Cortex of kidney (tissue), 1 donor: ENCODE measurements around the gene CLEC10A.
"Not testable (repeated sequence)": the region's sequence is repeated elsewhere in the genome, so short reads cannot be mapped to it uniquely, and the experiment has no call there.

ENCODE experiments used
- DNase-seq: peaks from one replicate; lab custom pipeline; 2025; lab: John Stamatoyannopoulos, UW

The CLEC10A gene

DNA sequence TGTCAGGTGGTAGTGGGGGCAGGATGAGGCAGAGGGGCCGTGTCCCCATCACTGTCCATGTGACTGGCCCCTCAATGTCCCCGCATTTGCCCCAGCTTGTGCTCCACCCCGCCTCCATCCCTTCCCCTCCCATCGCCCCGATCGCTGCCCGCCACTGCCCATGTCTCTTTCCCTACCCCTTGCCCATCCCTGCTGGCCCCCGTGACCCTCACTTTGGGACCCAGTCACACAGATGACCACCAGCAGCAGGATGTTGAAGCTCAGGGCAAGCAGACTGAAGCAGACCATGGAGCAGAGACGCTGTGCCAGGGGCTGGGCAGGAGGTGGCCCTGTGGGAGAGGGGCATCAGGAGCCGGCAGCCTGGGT is 28.5 kb upstream of the CLEC10A start:
- DNase-seq, result no peak

DNA sequence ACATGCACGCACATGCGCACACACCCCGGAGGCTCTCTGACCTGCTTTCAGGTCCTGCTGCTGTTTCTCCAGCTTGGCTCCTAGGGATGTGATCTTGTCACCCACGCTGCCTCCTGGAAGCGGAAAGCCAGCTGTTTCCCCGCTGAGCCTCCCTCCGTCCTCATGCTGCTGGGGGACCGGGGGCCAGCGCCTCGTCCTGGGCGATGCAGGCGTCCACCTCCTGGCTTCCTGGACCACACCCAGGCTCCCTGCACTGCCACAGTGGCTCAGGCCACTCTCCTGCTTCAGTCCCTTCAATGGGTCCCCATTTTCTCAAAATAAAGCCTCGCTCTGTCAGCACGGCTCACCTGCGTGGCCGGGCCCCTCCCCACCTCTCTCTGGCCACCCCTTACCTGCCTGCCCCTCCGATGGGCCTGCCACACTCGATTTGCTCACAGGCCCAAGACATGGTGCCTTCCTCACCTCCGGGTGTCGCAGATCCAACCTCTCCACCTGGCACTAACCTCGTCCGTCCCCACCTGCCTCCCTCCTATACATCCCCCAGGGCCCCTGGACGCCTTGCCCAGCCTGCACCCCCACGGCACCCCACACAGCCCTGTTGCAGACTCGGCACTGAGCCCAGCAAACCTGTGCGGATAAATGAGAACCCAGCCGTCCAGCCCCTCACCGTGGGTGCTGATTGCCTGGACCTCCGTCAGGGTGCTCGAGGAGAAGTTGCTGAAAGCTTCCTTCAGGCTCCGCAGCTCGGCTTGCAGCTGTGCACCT is 27.9 kb upstream of the CLEC10A start:
- no peak for DNase-seq

DNA sequence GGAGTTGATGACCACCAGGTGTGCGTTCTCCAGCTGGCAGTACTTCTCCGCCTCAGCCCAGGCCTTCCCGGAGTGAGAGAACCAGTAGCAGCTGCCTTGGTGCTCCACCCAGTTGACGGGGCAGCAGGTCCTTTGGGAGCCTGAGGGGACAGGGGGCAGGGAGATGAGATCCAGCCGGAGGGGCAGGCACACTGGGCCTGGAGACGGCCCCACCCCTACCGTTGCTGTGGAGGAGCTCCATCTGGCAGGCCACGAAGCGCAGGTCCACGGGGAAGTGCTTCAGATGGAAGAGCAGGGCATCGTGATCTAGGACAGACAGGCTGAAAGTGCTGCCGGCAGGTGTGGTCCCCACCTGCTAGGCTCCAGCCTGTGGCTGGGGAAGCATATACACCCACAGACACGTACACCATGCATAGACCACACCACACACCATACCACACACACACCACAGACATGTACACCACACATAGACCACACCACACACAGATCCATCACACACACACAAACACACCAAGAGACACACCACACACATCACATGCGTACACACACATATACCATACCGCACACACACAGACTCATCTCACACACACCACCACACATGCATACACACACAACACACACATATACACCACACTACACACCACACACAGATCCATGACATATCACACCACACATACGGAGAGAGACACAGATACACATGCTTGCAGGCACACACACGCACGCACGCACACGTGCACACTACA is 27.1 kb upstream of the CLEC10A start:
- no peak for DNase-seq

DNA sequence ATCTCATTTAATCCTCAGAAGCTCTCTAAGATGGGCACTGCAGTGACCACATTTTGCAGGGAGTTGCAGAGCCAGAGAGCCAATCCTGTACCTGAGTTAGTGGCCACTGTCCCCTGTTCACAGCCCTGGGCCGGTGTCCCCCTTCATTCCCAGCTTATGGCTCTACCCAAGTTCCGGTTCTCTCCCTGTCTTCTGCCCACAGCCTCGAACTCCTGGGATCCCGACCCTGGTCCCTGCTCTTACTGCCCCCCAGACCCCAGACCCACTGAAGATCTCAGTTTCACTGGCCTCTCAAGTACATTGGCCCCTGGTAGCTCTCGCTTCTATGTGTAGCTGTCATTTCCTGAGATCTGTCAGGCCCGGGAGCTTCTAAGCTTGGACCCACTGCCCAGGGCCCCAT is 22.4 kb upstream of the CLEC10A start:
- no peak for DNase-seq

DNA sequence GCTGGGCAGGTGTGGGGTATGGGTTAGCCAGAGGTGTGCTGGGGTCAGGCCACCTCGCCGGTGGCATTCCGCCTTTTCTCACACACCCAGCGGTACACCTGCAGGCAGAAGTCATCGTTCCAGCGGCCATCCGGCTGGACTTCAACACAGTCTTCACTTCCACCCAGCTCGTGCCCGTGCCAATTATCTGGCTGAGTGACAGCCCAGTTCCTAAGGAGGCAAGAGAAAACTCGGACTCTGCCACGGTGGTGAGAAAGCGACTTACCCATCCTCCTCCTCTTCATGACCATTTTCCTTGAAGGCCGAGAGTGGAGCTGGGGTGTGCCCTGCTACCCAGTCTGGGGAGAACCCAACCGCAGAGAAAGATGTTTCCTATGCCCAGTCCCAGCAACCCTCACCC is 21.5 kb upstream of the CLEC10A start:
- DNase-seq, result no peak

DNA sequence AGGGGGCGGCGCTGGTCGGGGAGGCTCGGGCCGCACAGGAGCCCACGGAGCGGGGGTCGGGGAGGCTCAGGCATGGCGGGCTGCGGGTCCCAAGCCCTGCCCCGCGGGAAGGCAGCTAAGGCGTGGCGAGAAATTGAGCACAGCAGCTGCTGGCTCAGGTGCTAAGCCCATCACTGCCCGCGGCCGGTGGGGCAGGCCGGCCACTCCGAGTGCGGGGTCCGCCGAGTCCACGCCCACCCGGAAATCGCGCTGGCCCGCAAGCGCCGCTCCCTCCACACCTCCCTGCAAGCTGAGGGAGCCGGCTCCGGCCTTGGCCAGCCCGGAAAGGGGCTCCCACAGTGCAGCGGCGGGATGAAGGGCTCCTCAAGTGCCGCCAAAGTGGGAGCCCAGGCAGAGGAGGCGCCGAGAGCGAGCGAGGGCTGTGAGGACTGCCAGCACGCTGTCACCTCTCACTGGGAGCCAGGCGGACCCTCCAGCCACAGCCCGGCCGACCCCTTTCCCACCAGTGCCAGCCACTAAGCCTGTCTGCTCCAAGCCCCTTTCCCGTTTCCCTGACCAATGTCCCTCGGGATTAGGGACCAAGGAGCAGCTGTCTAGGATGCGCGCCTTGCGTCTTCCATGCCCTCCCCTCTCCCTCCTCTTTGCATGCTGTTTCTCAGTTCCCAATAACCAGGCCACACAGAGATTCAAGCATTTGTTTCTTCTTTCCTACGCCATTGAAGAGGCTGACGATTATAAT is 20.8 kb upstream of the CLEC10A start:
- DNase-seq, result not testable (repeated sequence)

DNA sequence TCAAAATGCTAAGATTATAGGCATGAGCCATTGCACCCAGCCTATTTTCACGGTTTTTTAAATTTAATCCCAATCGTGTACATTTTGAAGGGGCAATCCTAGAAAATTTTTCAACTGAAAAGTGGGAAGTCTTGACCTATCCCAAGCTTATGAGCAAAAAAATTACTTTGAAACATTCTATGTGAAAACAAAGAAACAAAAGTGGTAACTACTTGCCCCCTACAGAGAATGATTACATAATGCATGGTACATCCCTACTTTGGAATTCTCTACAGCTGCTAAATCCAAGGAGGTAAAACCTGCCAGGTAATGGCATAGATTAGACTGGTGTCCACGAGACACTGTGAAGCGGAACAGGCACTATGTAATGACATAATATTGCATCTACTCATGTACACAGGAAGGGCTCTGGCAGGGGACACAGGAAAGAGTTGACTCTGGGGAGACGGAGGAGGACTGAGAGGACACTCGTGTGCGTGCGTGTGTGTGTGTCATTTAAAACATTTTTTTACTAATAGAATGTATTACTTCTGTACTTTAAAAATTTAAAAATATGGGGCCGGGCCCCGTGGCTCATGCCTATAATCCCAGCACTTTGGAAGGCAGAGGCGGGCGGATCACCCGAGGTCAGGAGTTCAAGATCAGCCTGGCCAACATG is 18.9 kb upstream of the CLEC10A start:
- no peak for DNase-seq

DNA sequence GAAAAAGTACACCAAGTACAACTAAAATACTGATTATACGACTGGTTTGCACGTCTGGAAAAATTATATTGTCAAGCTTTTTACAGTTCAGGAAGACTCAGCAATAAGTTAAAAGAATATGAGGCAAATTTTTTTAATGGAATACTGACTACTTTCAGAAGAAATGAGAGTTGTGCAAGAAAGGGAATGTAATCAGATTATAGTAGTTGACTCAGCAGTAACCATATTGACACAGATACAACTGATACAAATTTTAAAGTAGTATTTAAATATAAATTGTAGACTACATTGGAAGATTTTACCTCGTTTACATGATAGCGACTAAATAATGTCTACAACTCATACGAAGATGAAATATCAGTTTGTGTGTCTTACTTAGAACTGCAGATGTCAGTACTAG is 17.9 kb upstream of the CLEC10A start:
- DNase-seq, result no peak

DNA sequence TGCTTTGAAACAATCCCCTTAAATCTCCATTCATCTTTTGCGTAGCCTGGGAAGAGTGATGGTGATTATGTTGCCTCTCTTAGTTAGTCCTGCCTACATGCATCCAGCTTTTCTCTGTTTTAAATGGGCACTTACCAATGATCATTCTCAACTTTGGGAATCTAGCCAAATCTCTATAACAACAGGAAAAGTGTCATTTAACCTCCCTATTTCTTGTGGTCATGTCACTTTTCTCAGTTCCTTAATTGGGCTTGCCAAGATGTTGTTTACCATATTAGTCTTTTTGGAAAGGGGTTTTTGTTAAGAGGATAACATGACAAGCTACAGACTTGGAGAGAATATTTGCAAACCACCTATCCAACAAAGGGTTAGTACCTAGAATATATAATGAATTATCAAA is 15.6 kb upstream of the CLEC10A start:
- no peak for DNase-seq

DNA sequence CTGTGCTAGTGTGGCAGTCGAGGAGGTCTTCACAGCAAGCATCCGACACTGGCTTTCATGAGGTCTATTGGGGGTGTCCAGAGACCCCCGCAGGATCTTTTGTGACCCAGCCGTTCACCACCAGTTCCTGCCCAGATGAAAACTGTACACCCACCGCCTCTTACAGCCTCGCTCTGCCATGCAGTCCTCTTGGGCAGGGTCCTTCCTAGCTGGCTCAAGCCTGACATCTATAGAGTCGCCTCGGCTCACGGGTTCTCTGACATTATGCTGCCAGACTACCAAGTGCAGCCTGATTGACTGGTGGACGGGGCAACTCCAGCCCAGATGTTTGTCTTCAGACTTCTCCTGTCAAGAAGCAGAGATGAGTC is 14.6 kb upstream of the CLEC10A start:
- no peak for DNase-seq

DNA sequence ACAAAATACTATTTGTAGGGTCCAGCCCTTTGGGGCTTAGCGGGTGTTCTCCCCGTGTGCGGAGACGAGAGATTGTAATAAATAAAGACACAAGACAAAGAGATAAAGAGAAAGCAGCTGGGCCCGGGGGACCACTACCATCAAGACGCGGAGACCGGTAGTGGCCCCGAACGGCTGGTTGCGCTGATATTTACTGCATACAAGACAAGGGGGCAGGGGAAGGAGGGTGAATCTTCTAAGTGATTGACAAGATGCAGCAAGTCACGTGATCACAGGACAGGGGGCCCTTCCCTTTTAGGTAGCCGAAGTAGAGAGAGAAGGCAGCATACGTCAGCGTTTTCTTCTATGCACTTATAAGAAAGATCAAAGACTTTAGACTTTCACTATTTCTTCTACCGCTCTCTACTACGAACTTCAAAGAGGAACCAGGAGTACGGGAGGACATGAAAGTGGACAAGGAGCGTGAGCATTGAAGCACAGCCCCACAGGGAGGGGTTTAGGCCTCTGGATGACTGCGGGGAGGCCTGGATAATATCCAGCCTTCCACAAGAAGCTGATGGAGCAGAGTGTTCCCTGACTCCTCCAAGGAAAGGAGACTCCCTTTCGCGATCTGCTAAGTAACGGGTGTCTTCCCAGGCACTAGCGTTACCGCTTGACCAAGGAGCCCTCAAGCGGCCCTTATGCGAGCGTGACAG is 11.4 kb upstream of the CLEC10A start:
- DNase-seq, result not testable (repeated sequence)

DNA sequence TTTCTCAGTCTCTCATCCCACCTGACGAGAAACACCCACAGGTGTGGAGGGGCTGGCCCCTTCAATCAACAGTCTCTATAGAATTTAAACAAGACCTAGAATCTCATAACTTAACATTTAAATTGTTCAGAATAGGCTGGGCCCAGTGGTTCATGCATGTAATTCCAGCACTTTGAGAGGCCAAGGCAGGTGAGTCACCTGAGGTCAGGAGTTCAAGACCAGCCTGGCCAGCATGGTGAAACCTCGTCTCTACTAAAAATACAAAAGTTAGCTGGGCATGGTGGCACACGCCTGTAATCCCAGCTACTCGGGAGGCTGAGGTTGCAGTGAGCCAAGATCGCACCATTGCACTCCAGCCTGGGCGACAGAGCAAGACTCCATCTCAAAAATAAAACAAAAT is 9.5 kb upstream of the CLEC10A start:
- DNase-seq, result not testable (repeated sequence)

DNA sequence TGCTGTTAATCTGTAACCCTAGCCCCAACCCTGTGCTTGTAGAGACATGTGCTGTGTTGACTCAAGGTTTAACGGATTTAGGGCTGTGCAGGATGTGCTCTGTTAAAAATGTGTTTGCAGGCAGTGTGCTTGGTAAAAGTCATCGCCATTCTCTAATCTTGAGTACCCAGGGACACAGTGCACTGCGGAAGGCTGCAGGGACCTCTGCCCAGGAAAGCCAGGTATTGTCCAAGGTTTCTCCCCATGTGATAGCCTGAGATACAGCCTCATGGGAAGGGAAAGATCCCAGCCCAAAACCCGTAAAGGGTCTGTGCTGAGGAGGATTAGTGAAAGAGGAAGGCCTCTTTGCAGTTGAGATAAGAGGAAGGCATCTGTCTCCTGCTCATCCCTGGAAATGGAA is 8.4 kb upstream of the CLEC10A start:
- not testable (repeated sequence) for DNase-seq

DNA sequence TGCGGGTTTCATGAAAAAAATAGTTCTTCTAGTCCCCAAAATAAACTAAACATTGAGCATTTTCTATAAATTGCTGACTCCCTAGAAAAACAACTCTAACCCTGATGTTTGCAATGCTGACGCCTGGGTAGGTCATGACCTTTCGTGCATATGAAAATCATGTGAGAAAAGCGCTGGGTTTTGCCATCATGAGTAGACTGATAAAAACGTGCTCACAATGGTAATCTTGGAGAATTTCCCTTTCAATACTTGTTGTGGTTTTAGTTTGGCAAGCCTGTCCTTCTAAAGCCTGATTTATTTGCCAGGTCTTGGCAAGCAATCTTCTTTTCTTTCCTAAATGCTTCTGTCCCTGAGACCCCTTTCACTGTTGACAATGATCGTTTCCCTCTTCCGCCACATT is 4.0 kb upstream of the CLEC10A start:
- DNase-seq, result no peak

DNA sequence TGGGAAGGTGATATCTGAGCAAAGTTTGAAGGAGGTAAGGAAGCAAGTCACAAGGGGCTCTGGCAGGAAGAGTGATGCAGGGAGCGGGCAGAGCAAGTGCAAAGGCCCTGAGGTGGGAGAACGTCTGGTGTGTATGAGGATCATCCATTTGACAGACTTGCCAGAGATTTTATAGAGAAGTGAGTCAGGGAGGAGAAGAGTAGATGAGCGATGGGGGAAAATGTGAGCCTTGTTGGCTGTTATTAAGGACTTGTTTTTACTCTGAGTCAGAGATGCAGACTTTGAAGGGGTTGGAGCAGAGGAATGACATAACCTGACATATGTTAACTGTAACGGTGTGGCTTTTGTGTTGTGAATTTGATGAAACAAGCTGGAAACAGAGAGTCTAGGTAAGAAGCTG is 3.5 kb upstream of the CLEC10A start:
- no peak for DNase-seq

DNA sequence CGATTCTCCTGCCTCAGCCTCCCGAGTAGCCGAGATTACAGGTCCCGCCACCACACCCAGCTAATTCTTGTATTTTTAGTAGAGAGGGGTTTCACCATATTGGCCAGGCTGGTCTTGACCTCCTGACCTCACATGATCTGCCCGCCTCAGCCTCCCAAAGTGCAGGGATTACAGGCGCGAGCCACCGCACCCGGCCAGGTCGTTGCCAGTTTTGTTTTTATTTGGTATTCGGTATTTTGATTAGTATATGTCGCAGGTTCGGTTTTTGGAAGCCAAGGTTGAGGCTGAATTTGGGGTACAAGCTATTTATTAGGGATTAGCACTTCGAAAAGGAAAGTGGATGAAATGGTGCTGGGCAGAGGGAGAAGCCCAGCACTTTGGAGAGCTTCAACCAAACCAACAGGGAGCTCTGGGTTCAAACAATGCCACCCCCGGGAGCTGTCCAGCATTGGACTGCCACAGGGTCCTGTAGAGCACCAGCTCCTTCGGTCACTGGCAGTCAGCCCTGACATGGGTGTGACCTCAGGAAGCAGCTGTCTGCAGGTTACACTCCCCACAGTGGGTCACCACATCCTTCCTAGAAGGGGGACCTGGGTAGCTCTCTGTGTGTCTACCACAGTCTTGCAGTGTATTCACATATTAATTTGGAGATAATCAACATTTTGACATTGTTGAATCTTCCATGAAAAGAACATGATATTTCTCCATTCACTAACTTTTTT is 1.5 kb upstream of the CLEC10A start:
- no peak for DNase-seq

DNA sequence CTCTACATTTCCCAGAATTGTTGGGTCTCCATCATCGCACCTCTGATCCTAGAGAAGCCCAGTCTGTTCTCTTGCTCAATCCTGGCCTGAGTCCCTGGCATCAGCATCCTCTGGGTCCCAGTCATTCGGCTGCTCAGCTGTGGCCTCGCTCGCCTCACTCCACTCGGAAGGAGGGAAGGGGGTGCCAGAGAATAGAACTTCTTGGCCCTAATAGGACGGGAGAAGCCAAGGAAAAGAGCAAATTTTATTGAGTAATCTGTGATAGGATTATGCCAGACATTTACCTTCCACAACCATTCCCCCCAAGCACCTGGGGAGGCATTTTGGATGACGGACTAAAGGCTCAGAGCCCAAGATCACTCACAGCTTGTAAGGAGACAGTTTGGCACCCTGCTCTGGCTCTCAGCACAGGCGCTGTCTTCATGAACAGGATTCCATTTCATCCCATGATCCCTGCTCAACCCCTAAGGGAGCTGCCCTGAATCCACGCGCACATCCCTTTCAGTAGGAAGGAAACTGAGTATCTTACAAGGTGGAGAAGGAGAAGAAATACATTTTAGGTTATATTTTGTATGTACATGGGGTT is 498 bp upstream of the CLEC10A start:
- no peak for DNase-seq

DNA sequence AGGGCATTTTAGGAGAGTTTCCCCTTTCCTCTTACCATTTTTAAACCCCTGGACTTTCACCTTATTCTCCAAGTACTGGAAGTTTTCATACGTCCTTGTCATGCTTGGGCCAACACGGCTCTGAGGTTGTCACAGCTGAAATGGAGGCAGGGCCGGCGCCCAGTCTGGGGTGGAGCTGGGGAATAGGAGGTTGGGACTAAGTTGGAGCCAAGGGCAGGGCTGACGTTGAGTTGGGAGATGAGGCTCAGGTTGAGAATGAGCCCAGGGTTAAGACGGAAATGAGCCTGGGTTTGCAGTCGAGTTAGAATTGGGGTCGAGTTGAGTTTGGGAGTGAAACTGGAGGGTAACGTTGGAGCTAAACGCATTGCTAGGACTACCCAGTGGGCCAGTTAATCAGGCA is 1.3 kb downstream of the CLEC10A start:
- no peak for DNase-seq

DNA sequence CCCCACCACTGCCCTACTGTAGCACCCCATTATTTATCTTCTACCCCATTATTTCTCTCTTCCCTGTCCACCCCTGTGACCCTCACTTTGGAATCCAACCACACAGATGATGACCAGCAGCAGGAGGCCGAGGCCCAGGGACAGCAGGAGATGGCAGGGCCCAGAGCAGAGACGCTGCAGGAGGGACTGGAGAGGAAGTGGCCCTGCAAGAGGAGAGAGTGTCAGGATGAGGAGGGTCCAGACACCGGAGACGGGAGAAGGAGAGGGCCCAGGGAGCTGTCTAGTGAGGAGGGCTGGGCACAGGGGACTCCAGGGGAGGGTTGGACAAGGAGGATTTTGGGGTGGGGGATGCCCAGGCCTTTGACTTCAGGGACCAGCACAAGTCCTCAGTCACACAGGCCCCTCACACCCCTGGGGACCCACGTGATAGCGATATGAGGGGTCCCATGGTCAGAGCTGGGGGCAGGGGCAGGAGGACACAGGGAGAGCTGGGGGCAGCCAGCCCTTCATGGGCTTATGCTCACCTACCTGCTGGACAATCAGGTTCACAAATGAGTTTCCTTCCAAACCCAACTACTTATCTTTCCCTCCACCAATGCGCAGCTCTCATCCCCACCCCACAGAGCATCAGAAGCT is 2.0 kb downstream of the CLEC10A start:
- DNase-seq, result no peak

DNA sequence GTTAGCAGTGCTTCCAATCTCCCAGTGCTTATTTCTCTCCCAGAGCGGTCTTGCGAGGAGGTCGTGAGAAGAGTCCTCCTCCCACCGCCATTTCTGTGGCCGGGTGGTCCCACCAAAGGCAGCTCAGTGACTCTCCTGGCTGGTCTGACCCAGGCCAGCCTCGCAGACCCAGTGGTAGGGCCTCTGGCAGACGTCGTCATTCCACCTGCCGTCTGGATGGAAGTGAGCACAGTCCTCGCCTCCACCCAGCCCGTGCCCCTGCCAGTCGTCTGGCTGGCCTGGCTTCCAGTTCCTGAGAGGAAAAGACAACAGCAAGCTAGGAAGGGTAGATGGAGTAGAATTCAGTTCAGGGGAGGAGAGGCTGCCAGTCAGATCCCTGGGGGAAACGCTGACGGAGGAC is 5.1 kb downstream of the CLEC10A start:
- DNase-seq, result no peak
